ENCODE results near the gene APOBEC3B.

DNA sequence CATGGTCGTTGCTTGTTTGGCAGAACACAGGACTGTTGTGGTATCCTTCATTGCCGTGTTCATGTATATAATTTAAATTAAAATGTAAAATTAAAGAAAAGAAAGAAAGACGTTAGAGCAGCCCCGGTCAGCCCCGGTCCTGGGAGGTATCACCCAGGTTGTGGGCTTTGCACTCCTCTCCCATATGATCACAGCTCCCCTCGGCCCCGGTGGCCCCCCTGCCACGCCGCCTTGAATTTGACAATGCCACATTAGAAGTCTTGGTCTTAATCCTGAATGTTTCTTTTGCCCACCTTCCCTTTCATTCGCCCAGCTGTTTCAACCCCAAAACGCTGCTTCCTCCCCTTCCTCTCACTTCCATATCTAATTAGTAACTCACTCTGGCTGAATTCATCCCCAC, 13.3 kb upstream of the APOBEC3B start:
- TF ChIP-seq, protein P1, sequence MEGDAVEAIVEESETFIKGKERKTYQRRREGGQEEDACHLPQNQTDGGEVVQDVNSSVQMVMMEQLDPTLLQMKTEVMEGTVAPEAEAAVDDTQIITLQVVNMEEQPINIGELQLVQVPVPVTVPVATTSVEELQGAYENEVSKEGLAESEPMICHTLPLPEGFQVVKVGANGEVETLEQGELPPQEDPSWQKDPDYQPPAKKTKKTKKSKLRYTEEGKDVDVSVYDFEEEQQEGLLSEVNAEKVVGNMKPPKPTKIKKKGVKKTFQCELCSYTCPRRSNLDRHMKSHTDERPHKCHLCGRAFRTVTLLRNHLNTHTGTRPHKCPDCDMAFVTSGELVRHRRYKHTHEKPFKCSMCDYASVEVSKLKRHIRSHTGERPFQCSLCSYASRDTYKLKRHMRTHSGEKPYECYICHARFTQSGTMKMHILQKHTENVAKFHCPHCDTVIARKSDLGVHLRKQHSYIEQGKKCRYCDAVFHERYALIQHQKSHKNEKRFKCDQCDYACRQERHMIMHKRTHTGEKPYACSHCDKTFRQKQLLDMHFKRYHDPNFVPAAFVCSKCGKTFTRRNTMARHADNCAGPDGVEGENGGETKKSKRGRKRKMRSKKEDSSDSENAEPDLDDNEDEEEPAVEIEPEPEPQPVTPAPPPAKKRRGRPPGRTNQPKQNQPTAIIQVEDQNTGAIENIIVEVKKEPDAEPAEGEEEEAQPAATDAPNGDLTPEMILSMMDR (IDR thresholded peaks at IDR 0.05; ENCODE audit: poor library complexity, severe bottlenecking): no peak
- TF ChIP-seq SMC3 (conservative IDR thresholded peaks at IDR 0.05; ENCODE audit: poor library complexity) (no peak), EP300 (conservative IDR thresholded peaks at IDR 0.05; ENCODE audit: poor library complexity, severe bottlenecking) (no peak)

Measured in neural cell (in vitro differentiated cells).